Measurements from ENCODE around the gene ZFAND5.

Gene ZFAND5

DNA sequence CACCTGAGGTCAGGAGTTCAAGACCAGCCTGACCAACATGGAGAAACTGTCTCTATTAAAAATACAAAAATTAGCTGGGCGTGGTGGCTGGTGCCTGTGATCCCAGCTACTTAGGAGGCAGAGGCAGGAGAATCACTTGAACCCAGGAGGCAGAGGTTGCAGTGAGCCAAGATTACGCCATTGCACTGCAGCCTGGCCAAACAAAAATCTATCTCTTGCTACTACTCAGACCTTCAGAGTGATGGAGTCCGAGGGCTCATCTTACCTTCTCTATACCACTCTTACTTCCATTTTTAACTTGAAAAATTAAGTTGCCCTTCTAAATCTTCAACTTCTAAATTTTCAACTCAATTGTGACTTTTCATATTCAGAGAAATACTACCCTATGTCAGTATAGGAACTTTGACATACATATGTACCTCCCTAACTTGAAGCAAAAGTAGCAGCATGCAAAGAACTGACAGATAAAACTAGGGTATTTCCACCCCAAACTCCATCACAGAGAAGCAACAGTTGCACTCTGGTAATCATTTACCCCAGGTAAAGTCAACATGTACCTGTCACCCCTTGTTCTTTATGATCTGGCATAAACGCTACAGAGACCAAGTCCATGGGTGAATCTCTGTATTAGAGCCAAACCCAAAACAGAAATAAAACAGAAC is 11.4 kb downstream of the ZFAND5 start:
- Histone ChIP-seq H3K9ac (ENCODE audit: low read length) (no peak overlapping the region), H4K8ac (ENCODE audit: low read depth, low read length) (no peak overlapping the region), H3K27me3 (ENCODE audit: insufficient read depth, low read length, poor library complexity) (no peaks in the 10 kb centered on the region), H4K5ac (ENCODE audit: low read length) (no peak overlapping the region), H2BK15ac (replicated peaks; ENCODE audit: low read depth) (no peak overlapping the region), H3K27ac (ENCODE audit: low read depth, low read length) (no peak overlapping the region), H3K18ac (ENCODE audit: low read length) (no peak overlapping the region), H3K56ac (ENCODE audit: low read length) (no peak overlapping the region), H3K4me3 (ENCODE audit: low read length) (no peak overlapping the region), H2BK120ac (ENCODE audit: low read depth, low read length) (no peak overlapping the region), H3K4me1 (ENCODE audit: control insufficient read depth, low read depth, low read length) (no peaks in the 10 kb centered on the region), H3K4ac (ENCODE audit: low read depth, low read length) (no peak overlapping the region), H3K4me2 (ENCODE audit: low read length) (no peak overlapping the region), H2AK5ac (ENCODE audit: low read length) (no peak overlapping the region), H3K36me3 (ENCODE audit: control insufficient read depth, insufficient read depth, low read length) (peaks cover 2% of the 10 kb centered on the region), H3K79me1 (ENCODE audit: low read length) (peaks cover 3% of the 10 kb centered on the region), H3K79me2 (ENCODE audit: control insufficient read depth, insufficient read depth, low read length) (peaks cover 11% of the 10 kb centered on the region), H2BK5ac (ENCODE audit: low read length) (no peak overlapping the region), H3K23ac (ENCODE audit: low read length) (no peak overlapping the region)
- DNase-seq = no peak
- WGBS (ENCODE audit: extremely low coverage, insufficient coverage, low lambda C conversion rate) = no CpG with 5 or more reads among the region's 4 CpGs

DNA sequence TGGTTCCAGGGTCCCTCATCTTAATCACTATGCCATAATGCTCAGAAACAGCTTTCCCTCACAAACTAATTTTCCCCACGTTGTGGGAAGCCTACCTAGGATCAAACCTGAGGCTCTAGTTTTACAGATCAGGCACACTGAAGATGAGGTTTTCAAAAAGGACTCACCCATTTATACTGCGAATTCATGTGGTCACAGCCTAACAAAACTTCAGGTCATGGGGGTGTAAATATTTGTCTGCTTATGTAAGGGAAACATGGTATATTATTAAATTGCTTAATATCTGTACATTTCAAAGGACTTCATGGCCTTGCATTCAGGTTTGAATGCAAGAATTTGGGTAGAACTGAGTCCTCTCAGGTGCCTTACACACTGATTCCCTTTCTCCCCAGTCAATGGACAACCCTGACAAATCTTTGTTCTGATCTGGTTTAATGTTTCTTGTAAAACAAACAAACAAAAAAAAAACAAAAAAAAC is 12.1 kb downstream of the ZFAND5 start:
- H3K4ac ChIP-seq (ENCODE audit: low read depth, low read length) = no peak overlapping the region
- H3K79me1 ChIP-seq (ENCODE audit: low read length) = peaks cover 3% of the 10 kb centered on the region
- no peak for DNase-seq
- H3K4me3 ChIP-seq (ENCODE audit: low read length) = no peak overlapping the region
- no peak overlapping the region for H3K27ac ChIP-seq (ENCODE audit: low read depth, low read length)
- no CpG with 5 or more reads among the region's 2 CpGs for WGBS (ENCODE audit: extremely low coverage, insufficient coverage, low lambda C conversion rate)
- no peak overlapping the region for H3K56ac ChIP-seq (ENCODE audit: low read length)
- no peaks in the 10 kb centered on the region for H3K27me3 ChIP-seq (ENCODE audit: insufficient read depth, low read length, poor library complexity)
- no peak overlapping the region for H2BK120ac ChIP-seq (ENCODE audit: low read depth, low read length)
- H4K8ac ChIP-seq (ENCODE audit: low read depth, low read length) = no peak overlapping the region
- H2AK5ac ChIP-seq (ENCODE audit: low read length) = no peak overlapping the region
- peaks cover 2% of the 10 kb centered on the region for H3K36me3 ChIP-seq (ENCODE audit: control insufficient read depth, insufficient read depth, low read length)
- no peak overlapping the region for H2BK5ac ChIP-seq (ENCODE audit: low read length)
- peaks cover 5% of the 10 kb centered on the region for H3K79me2 ChIP-seq (ENCODE audit: control insufficient read depth, insufficient read depth, low read length)
- no peak overlapping the region for H3K4me2 ChIP-seq (ENCODE audit: low read length)
- H3K4me1 ChIP-seq (ENCODE audit: control insufficient read depth, low read depth, low read length) = no peaks in the 10 kb centered on the region
- no peak overlapping the region for H3K18ac ChIP-seq (ENCODE audit: low read length)
- H4K5ac ChIP-seq (ENCODE audit: low read length) = no peak overlapping the region
- H3K9ac ChIP-seq (ENCODE audit: low read length) = no peak overlapping the region
- no peak overlapping the region for H3K23ac ChIP-seq (ENCODE audit: low read length)
- no peak overlapping the region for H2BK15ac ChIP-seq (replicated peaks; ENCODE audit: low read depth)

DNA sequence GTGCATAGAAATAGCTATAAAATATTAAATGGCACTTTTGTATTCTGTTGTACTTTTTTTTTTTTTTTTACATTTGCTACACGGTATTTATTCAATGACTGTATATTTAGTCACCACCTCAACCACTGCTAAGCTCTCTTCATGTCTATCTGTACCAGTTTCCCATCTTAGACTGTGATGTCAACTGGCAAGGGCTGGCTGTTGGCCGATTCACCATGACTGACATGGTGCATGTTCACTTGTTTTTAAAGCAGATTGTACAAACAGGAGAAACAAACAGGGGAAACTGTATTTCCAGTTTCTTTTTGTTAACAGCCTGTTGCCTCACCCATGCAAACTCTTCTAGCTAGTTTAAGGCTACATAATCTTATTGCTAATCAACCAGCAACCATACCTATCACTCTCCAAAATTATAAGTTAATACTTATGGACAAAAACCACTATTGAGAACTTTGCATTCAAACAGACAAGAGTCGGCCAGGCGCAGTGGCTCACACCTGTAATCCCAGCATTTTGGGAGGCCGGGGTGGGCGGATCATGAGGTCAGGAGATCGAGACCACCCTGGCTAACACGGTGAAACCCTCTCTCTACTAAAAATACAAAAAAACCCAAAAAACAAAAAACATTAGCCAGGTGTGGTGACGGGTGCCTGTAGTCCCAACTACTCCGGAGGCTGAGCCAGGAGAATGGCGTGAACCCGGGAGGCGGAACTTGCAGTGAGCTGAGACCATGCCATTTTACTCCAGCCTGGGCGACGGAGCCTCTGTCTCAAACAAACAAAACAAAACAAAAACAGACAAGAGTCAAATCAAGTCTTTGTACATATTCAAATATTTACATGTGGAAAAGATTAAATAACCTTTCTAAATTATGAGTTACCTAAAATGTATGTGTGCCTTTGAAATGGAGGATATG is 13.2 kb downstream of the ZFAND5 start:
- DNase-seq = no peak
- H2BK15ac ChIP-seq (replicated peaks; ENCODE audit: low read depth) = no peak overlapping the region
- no peak overlapping the region for H3K4me2 ChIP-seq (ENCODE audit: low read length)
- H3K36me3 ChIP-seq (ENCODE audit: control insufficient read depth, insufficient read depth, low read length) = peaks cover 2% of the 10 kb centered on the region
- H3K18ac ChIP-seq (ENCODE audit: low read length) = no peak overlapping the region
- no peak overlapping the region for H3K4me3 ChIP-seq (ENCODE audit: low read length)
- no peak overlapping the region for H3K4ac ChIP-seq (ENCODE audit: low read depth, low read length)
- WGBS (ENCODE audit: extremely low coverage, insufficient coverage, low lambda C conversion rate) = no CpG with 5 or more reads among the region's 15 CpGs
- no peak overlapping the region for H3K23ac ChIP-seq (ENCODE audit: low read length)
- H2BK120ac ChIP-seq (ENCODE audit: low read depth, low read length) = no peak overlapping the region
- H3K9ac ChIP-seq (ENCODE audit: low read length) = no peak overlapping the region
- no peak overlapping the region for H3K27ac ChIP-seq (ENCODE audit: low read depth, low read length)
- H3K79me1 ChIP-seq (ENCODE audit: low read length) = peaks cover 3% of the 10 kb centered on the region
- H4K8ac ChIP-seq (ENCODE audit: low read depth, low read length) = no peak overlapping the region
- peaks cover under 1% of the 10 kb centered on the region for H3K79me2 ChIP-seq (ENCODE audit: control insufficient read depth, insufficient read depth, low read length)
- H4K5ac ChIP-seq (ENCODE audit: low read length) = no peak overlapping the region
- no peaks in the 10 kb centered on the region for H3K4me1 ChIP-seq (ENCODE audit: control insufficient read depth, low read depth, low read length)
- H2AK5ac ChIP-seq (ENCODE audit: low read length) = no peak overlapping the region
- no peaks in the 10 kb centered on the region for H3K27me3 ChIP-seq (ENCODE audit: insufficient read depth, low read length, poor library complexity)
- no peak overlapping the region for H2BK5ac ChIP-seq (ENCODE audit: low read length)
- H3K56ac ChIP-seq (ENCODE audit: low read length) = no peak overlapping the region

DNA sequence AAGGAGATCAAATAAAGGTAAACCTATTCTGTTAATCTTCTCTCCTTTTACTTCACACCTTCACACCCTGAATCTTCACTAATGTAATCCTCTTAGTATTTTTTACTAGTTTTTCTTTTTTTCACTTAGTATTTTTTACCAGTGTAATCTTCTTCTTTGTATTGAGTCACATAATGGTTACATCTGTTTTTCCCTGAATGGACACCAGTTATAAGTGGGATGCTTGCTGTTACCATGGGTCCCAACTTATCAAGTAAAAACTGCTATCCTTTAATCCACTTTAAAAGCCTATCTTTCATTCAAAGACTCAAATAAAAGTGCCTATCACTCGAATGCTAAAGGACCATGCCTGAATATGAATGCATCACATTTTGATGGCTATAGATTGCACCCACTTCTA is 15.1 kb downstream of the ZFAND5 start:
- Histone ChIP-seq H3K4ac (ENCODE audit: low read depth, low read length) (no peak overlapping the region), H4K5ac (ENCODE audit: low read length) (no peak overlapping the region), H2BK5ac (ENCODE audit: low read length) (no peak overlapping the region), H3K27ac (ENCODE audit: low read depth, low read length) (no peak overlapping the region), H3K4me3 (ENCODE audit: low read length) (no peak overlapping the region), H3K4me2 (ENCODE audit: low read length) (no peak overlapping the region), H3K27me3 (ENCODE audit: insufficient read depth, low read length, poor library complexity) (no peaks in the 10 kb centered on the region), H4K8ac (ENCODE audit: low read depth, low read length) (no peak overlapping the region), H3K36me3 (ENCODE audit: control insufficient read depth, insufficient read depth, low read length) (peaks cover 2% of the 10 kb centered on the region), H3K4me1 (ENCODE audit: control insufficient read depth, low read depth, low read length) (no peaks in the 10 kb centered on the region), H2BK15ac (replicated peaks; ENCODE audit: low read depth) (no peak overlapping the region), H3K23ac (ENCODE audit: low read length) (no peak overlapping the region), H3K79me1 (ENCODE audit: low read length) (peaks cover 2% of the 10 kb centered on the region), H3K18ac (ENCODE audit: low read length) (no peak overlapping the region), H3K9ac (ENCODE audit: low read length) (no peak overlapping the region), H3K56ac (ENCODE audit: low read length) (no peak overlapping the region), H3K79me2 (ENCODE audit: control insufficient read depth, insufficient read depth, low read length) (no peaks in the 10 kb centered on the region), H2AK5ac (ENCODE audit: low read length) (no peak overlapping the region), H2BK120ac (ENCODE audit: low read depth, low read length) (no peak overlapping the region)
- no CpG with 5 or more reads among the region's 1 CpG for WGBS (ENCODE audit: extremely low coverage, insufficient coverage, low lambda C conversion rate)
- no peak for DNase-seq

DNA sequence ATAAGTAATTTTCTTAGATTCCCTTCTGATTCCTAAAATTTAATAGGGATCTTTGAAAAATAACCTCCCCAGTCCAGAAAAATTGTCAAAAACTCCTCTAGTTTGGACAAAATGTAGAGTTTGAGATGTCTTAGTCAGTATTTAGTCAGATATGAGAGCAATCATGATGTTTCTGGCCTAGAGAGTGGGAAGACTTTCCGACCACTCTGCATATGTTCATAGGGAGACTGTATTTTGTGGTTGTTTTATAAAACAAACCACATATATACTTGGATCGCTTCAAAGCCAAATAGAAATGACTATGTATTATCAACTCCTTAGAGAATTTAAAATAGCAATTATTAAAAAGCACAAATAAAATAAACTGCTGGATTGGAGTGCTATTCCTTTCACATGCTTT is 15.8 kb downstream of the ZFAND5 start:
- Histone ChIP-seq H3K4me2 (ENCODE audit: low read length) (no peak overlapping the region), H3K9ac (ENCODE audit: low read length) (no peak overlapping the region), H2BK120ac (ENCODE audit: low read depth, low read length) (no peak overlapping the region), H3K4me3 (ENCODE audit: low read length) (no peak overlapping the region), H3K79me2 (ENCODE audit: control insufficient read depth, insufficient read depth, low read length) (no peaks in the 10 kb centered on the region), H3K27me3 (ENCODE audit: insufficient read depth, low read length, poor library complexity) (no peaks in the 10 kb centered on the region), H2AK5ac (ENCODE audit: low read length) (no peak overlapping the region), H3K27ac (ENCODE audit: low read depth, low read length) (no peak overlapping the region), H3K4me1 (ENCODE audit: control insufficient read depth, low read depth, low read length) (no peaks in the 10 kb centered on the region), H4K8ac (ENCODE audit: low read depth, low read length) (no peak overlapping the region), H2BK5ac (ENCODE audit: low read length) (no peak overlapping the region), H3K4ac (ENCODE audit: low read depth, low read length) (no peak overlapping the region), H3K79me1 (ENCODE audit: low read length) (no peaks in the 10 kb centered on the region), H3K23ac (ENCODE audit: low read length) (no peak overlapping the region), H4K5ac (ENCODE audit: low read length) (no peak overlapping the region), H3K36me3 (ENCODE audit: control insufficient read depth, insufficient read depth, low read length) (no peaks in the 10 kb centered on the region), H2BK15ac (replicated peaks; ENCODE audit: low read depth) (no peak overlapping the region), H3K18ac (ENCODE audit: low read length) (no peak overlapping the region), H3K56ac (ENCODE audit: low read length) (no peak overlapping the region)
- WGBS (ENCODE audit: extremely low coverage, insufficient coverage, low lambda C conversion rate) = no CpG with 5 or more reads among the region's 2 CpGs
- DNase-seq = no peak
